ENCODE data around the gene FCRL6.

FCRL6 gene, protein sequence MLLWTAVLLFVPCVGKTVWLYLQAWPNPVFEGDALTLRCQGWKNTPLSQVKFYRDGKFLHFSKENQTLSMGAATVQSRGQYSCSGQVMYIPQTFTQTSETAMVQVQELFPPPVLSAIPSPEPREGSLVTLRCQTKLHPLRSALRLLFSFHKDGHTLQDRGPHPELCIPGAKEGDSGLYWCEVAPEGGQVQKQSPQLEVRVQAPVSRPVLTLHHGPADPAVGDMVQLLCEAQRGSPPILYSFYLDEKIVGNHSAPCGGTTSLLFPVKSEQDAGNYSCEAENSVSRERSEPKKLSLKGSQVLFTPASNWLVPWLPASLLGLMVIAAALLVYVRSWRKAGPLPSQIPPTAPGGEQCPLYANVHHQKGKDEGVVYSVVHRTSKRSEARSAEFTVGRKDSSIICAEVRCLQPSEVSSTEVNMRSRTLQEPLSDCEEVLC

GRCh38 chr1:159802111-159802510, at the start of gene FCRL6:
Gene FCRL6 (plus strand): TSS chr1:159802360. CDS start chr1:159802425, 65 bp downstream.
- H3K4me3 ChIP-seq (ENCODE audit: low read length) = no peak within 1 kb of the TSS
- DNase-seq (ENCODE audit: low read depth) = no peak
- TF ChIP-seq, protein P1, sequence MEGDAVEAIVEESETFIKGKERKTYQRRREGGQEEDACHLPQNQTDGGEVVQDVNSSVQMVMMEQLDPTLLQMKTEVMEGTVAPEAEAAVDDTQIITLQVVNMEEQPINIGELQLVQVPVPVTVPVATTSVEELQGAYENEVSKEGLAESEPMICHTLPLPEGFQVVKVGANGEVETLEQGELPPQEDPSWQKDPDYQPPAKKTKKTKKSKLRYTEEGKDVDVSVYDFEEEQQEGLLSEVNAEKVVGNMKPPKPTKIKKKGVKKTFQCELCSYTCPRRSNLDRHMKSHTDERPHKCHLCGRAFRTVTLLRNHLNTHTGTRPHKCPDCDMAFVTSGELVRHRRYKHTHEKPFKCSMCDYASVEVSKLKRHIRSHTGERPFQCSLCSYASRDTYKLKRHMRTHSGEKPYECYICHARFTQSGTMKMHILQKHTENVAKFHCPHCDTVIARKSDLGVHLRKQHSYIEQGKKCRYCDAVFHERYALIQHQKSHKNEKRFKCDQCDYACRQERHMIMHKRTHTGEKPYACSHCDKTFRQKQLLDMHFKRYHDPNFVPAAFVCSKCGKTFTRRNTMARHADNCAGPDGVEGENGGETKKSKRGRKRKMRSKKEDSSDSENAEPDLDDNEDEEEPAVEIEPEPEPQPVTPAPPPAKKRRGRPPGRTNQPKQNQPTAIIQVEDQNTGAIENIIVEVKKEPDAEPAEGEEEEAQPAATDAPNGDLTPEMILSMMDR (IDR thresholded peaks at IDR 0.05; ENCODE audit: insufficient read depth, low read depth, low read length, missing control alignments) = no peak

- no peak for DNase-seq (ENCODE audit: low read depth)
- TF ChIP-seq, protein P1 (IDR thresholded peaks at IDR 0.05; ENCODE audit: insufficient read depth, low read depth, low read length, missing control alignments) = no peak
- H3K4me3 ChIP-seq (ENCODE audit: low read length) = no peak overlapping the region
These were observed 48.8 kb upstream of the FCRL6 start for GRCh38 chr1:159753386-159753785.

DNA sequence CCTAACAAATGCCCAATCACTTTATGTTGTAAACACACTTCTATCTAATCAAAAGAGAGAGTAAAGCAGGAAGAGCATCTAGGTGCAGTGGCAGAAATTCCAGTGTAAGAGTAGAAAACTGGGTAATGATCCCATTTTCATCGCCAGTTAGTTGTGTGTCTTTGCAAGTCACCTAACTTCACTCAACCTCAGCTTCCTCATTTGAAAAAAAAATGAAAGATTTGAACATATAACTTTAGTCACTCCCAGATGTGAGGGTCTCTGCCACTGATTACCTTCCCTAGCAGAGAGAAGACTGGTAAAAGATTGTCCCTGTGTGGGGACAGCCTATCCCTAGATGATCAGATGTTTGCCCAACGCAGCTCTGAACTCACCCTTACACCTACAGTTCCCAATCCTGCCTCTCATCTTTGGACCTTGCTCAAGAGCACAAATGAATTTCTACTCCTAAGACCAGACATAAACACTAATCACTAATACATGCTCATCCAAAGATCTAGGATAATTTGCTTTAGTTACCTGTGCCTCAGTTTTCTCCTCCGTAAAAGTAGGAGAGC, 46.6 kb upstream of the FCRL6 start:
- TF ChIP-seq, protein P1 (IDR thresholded peaks at IDR 0.05; ENCODE audit: insufficient read depth, low read depth, low read length, missing control alignments) = no peak
- H3K4me3 ChIP-seq (ENCODE audit: low read length) = no peak overlapping the region
- DNase-seq (ENCODE audit: low read depth) = no peak

- TF ChIP-seq, protein P1 (IDR thresholded peaks at IDR 0.05; ENCODE audit: insufficient read depth, low read depth, low read length, missing control alignments) = no peak
- no peak overlapping the region for H3K4me3 ChIP-seq (ENCODE audit: low read length)
- DNase-seq (ENCODE audit: low read depth) = no peak
These were observed 45.8 kb upstream of the FCRL6 start for GRCh38 chr1:159756397-159756796.

DNA sequence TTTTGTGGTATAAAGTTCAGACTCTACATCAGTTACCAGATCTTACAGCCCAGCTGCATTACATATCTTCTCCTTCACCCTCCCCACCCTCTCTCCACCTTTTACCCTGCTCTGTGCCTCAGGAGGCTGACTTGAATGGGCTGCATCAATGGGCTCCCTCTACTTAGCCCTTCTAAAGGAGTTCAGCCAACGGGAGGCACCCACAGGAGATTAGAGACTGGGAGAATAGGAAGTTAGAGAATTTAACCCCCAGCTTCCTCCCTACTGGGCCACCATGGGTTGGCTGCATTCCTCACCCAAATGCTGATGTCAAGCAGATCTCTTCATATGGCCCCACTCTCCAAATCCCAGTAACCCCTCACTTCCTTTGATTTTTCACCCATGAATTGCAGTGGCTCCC, 38.5 kb upstream of the FCRL6 start:
- no peak overlapping the region for H3K4me3 ChIP-seq (ENCODE audit: low read length)
- TF ChIP-seq, protein P1 (IDR thresholded peaks at IDR 0.05; ENCODE audit: insufficient read depth, low read depth, low read length, missing control alignments) = no peak
- no peak for DNase-seq (ENCODE audit: low read depth)

- no peak overlapping the region for H3K4me3 ChIP-seq (ENCODE audit: low read length)
- TF ChIP-seq, protein P1 (IDR thresholded peaks at IDR 0.05; ENCODE audit: insufficient read depth, low read depth, low read length, missing control alignments) = no peak
- DNase-seq (ENCODE audit: low read depth) = no peak
These were observed 36.4 kb upstream of the FCRL6 start for GRCh38 chr1:159765806-159766205.

Measured in epithelial cell of esophagus (primary cell).